K562 (cell line): ENCODE data around the gene C6orf47. TPM values are rescaled to one million over a fixed set of nuclear protein-coding genes. Genes with fewer than 3 reads are reported as not detected.
A peak's percentile ranks its signal among the peaks of the same experiment; 100 is the strongest.

Source experiments
- FOXK2 ChIP-seq, 2 experiments: fragments of 450-650 bp; IDR thresholded peaks in 1 of 2; conservative IDR thresholded peaks in 1 of 2; 2 replicates each; pipeline ENCODE4 v1.6.1; 2016; ENCODE audit warnings: low read depth in 2 of 2, mild to moderate bottlenecking in 1 of 2
- HMGN3 ChIP-seq: IDR thresholded peaks from 2 replicates; pipeline ENCODE4 v1.6.1; 2011; ENCODE audit warnings: borderline replicate concordance, low read depth, mild to moderate bottlenecking, mixed read lengths, low read length; ENCODE audit not compliant: insufficient read length; ENCODE audit errors: extremely low read depth
- MEIS2 ChIP-seq: fragments of 450-650 bp; IDR thresholded peaks from 2 replicates; pipeline ENCODE4 v1.6.1; 2014; ENCODE audit warnings: mild to moderate bottlenecking; ENCODE audit not compliant: partially characterized antibody
- NR2C1 ChIP-seq, 2 experiments: fragments of 450-650 bp; IDR thresholded peaks; 2 replicates each; pipeline ENCODE4 v1.6.1; 2017; ENCODE audit warnings: mild to moderate bottlenecking in 2 of 2, antibody characterized with exemption in 1 of 2, inconsistent platforms in 1 of 2, missing compliant biosample characterization in 1 of 2, missing genetic modification characterization in 1 of 2
- ZNF197 ChIP-seq: fragments of 200-800 bp; sonication (Bioruptor generic); IDR thresholded peaks from 2 replicates; pipeline ENCODE4 v1.6.1; 2016; ENCODE audit warnings: low read depth, missing genetic modification characterization, missing compliant biosample characterization
- polyA plus RNA-seq, 8 experiments: library from polyadenylated mRNA; depleted of rRNA in 4 of 8; stranded (reverse) in 5 of 8; unstranded in 3 of 8; fragments of >200 nt; fragmentation: Nextera tagmentation in 2 of 8; fragmentation: Illumina TruSeq in 1 of 8; extraction: Ambion mirVana in 2 of 8; extraction: Trizol in 1 of 8; gene quantifications; 2 replicates each; pipeline versions ENCODE4 v1.2.1 to v1.2.3, GENCODE V29; 2011 to 2014; ENCODE audit warnings: inconsistent platforms in 1 of 8, missing spikeins in 1 of 8
- total RNA-seq, 7 experiments: library from RNA; depleted of rRNA in 6 of 7; stranded (reverse); fragments of >200 nt in 6 of 7; fragmentation: Illumina TruSeq in 2 of 7; extraction: Trizol in 2 of 7; gene quantifications; 2 replicates each; pipeline versions ENCODE4 v1.2.1 to v1.2.3, GENCODE V29; 2011 to 2021; ENCODE audit warnings: low replicate concordance in 1 of 7
- TF ChIP-seq, protein P1 (sequence below): sonication (generic); formaldehyde crosslinking; IDR thresholded peaks from 2 replicates; pipeline ENCODE4 v1.8.0; 2022; ENCODE audit warnings: missing genetic modification reagents, mild to moderate bottlenecking, borderline replicate concordance

Gene C6orf47
- total and polyA plus RNA-seq, 9 of the 15 experiments (the other 6 are each of a cell fraction or from before 2014, with no cell fraction given), result 0.14 to 43.8 (median 27.0) TPM

DNA sequence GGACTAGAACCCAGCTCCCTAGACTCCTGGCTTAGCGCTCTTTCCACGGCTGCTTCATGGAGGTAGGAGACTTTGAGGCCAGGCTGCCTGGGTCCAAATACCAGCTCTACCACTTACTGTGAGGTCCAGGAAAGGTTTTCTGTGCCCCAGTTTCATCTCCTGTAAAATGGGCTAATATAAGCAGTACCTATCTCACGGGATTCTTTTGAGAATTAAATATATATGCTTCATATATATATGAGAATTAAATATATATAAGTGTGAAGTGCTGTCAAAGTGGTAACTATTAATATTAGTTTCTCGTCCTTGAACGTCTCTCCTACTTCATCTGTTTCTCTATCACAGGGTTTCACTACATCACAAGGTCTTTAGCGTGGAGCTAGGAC, 30.5 kb upstream of the C6orf47 start (continued):
- TF ChIP-seq, protein P1, sequence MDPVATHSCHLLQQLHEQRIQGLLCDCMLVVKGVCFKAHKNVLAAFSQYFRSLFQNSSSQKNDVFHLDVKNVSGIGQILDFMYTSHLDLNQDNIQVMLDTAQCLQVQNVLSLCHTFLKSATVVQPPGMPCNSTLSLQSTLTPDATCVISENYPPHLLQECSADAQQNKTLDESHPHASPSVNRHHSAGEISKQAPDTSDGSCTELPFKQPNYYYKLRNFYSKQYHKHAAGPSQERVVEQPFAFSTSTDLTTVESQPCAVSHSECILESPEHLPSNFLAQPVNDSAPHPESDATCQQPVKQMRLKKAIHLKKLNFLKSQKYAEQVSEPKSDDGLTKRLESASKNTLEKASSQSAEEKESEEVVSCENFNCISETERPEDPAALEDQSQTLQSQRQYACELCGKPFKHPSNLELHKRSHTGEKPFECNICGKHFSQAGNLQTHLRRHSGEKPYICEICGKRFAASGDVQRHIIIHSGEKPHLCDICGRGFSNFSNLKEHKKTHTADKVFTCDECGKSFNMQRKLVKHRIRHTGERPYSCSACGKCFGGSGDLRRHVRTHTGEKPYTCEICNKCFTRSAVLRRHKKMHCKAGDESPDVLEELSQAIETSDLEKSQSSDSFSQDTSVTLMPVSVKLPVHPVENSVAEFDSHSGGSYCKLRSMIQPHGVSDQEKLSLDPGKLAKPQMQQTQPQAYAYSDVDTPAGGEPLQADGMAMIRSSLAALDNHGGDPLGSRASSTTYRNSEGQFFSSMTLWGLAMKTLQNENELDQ (CRISPR knock-in tag), result 0 out of 2 replicates have a peak, but pooled peaks have one; percentile 71
- peak; percentile 5 for TF ChIP-seq HMGN3
- no peak for TF ChIP-seq NR2C1 (IDR thresholded peaks at IDR 0.05)
- peak; percentile 23; the same call in 1 of the 2 replicates for TF ChIP-seq NR2C1 (tag; IDR thresholded peaks at IDR 0.05)
- TF ChIP-seq FOXK2 (conservative IDR thresholded peaks at IDR 0.05 in 1 of 2, IDR thresholded peaks at IDR 0.05 in 1 of 2; ENCODE audit: low read depth in 2 of 2), result no peak
- TF ChIP-seq ZNF197, result no peak
- TF ChIP-seq MEIS2, result no peak
- TF ChIP-seq, all 486 proteins: peak for 20
